Thyroid gland (tissue), 4 donors: ENCODE results near the gene HOXB9.

ENCODE experiments used
- CTCF ChIP-seq, 6 experiments: fragments of 200-600 bp in 3 of 6; fragments of 450-650 bp in 3 of 6; sonication (generic) in 3 of 6; IDR thresholded peaks; one replicate each; pipeline ENCODE4 v1.5.1; 2016 to 2019; ENCODE audit warnings: antibody characterized with exemption in 6 of 6, mild to moderate bottlenecking in 2 of 6, inconsistent platforms in 1 of 6, moderate library complexity in 1 of 6
- POLR2A ChIP-seq, 2 donors: fragments of 450-650 bp; IDR thresholded peaks; one replicate each; pipeline ENCODE4 v1.6.1; 2017; ENCODE audit warnings: antibody characterized with exemption in 2 of 2, mild to moderate bottlenecking in 2 of 2, moderate library complexity in 1 of 2

DNA sequence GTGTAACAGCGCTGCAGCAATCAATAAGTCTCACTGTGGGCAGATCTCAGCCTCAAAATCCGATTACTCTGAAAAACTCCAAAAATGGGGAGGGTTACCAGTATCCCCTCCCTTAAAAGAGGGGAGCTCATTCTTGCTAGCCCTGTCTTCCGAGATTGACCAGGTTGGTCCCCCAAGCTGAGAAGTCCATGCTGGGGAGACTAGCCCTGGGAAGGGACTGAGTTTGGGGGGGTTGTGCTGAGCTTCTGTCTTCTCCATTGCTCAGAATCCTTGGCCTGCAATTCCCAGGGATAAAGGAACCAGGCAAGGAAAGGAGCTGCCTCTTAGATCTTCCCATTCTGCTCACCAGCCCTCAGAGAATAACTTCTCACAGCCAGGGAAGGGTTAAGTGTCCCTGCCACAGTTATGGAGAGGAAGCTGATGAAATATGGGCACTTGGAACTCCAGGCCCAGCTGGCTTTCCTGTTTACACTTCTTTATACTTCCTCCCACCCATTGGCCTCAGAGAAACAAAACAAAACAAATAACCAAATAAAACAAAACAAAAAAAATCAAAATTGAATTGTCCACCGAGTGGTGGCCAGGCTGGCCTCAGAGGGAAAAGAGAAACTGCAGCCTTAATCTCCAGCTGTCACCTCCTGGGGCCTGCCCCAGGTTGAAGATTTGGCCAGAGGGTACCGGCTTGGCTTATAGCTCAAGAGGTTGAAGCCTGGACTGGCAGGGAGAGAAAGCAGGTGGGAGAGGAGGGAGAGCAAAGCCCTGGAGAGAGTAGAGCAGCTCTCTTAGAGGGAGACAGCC lies 38.7 kb downstream of the HOXB9 start:
- TF ChIP-seq CTCF (IDR thresholded peaks at IDR 0.05) (no peak), POLR2A (IDR thresholded peaks at IDR 0.05) (no peak)
